ENCODE measurements around the gene GPC6. TPM values are rescaled to one million over a fixed set of nuclear protein-coding genes. Genes with fewer than 3 reads are reported as not detected.

The GPC6 gene
- total and polyA plus RNA-seq, 2 donors (not counting 3 experiments of a cell fraction or from before 2014, with no cell fraction given): 0.01 TPM; not detected in 1

DNA sequence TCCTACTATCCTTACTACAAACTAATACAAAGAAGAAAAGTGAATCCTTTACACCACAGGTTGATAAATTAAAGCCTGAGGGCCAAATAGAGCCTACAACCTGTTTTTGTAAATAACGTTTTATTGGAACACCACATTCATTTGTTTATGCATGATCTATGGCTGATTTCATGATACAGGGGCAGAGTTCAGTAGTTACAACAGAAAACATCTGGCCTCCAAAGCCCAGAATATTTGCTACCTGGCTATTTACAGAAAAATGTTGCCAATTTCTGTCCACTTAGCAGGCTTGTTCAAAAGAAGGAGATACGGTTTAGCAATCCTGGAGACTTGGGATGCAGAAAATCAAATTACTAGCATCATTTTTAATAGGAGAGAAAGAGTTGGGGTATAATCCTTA is 1228.8 kb downstream of the GPC6 start:
- Histone ChIP-seq H3K9ac (replicated peaks; ENCODE audit: extremely low read depth, insufficient read depth, low read length) (no peak overlapping the region), H3K4me3 (replicated peaks in 1 of 3; ENCODE audit: insufficient read depth in 1 of 3, low read depth in 1 of 3, low read length in 3 of 3) (no peak overlapping the region), H3K9me1 (replicated peaks; ENCODE audit: control insufficient read depth, extremely low read depth, insufficient read depth, low read length) (no peaks in the 10 kb centered on the region), H2AFZ (ENCODE audit: low read depth, low read length) (no peak overlapping the region), H3K4me2 (ENCODE audit: insufficient read depth, low read length) (no peak overlapping the region), H3K9me3 (replicated peaks; ENCODE audit: control insufficient read depth, insufficient read depth, low read length) (no peaks in the 10 kb centered on the region), H3K4me1 (ENCODE audit: control insufficient read depth, extremely low read depth, insufficient read depth, low read length) (no peaks in the 10 kb centered on the region), H3K36me3 (ENCODE audit: control insufficient read depth in 2 of 2, extremely low read depth in 1 of 2, insufficient read depth in 2 of 2, low read length in 2 of 2) (no peaks in the 10 kb centered on the region), H3K27ac (ENCODE audit: insufficient read depth, low read depth, low read length) (no peak overlapping the region), H3K79me2 (ENCODE audit: control insufficient read depth, insufficient read depth, low read length) (no peaks in the 10 kb centered on the region), H4K20me1 (replicated peaks; ENCODE audit: control insufficient read depth, extremely low read depth, insufficient read depth, low read length) (no peaks in the 10 kb centered on the region), H3K27me3 (ENCODE audit: control insufficient read depth in 2 of 2, insufficient read depth in 2 of 2, low read length in 2 of 2) (no peaks in the 10 kb centered on the region)
- intact Hi-C loops (cut with micrococcal nuclease) (no loop called here), dilution Hi-C loops (cut with MboI; ENCODE audit: extremely low pct_ligation_motif_present, low sequenced_read_pairs) (no loop called here)
- DNase-seq (ENCODE audit: low read depth, low spot score): no peak
- no TSS peak for BruUV-seq (replicated peaks)
- TF ChIP-seq EZH2 (IDR thresholded peaks at IDR 0.05; ENCODE audit: borderline replicate concordance, low read depth, low read length, severe bottlenecking) (no peak), POLR2AphosphoS5 (IDR thresholded peaks at IDR 0.05; ENCODE audit: insufficient read depth, low read depth, low read length) (no peak), MYC (IDR thresholded peaks at IDR 0.05; ENCODE audit: low read depth, low read length) (no peak), JUN (IDR thresholded peaks at IDR 0.05; ENCODE audit: borderline replicate concordance, insufficient read depth, insufficient read length, low read depth) (no peak), FOS (IDR thresholded peaks at IDR 0.05; ENCODE audit: borderline replicate concordance, insufficient read depth, low read length) (no peak)
- TF ChIP-seq, protein P1, sequence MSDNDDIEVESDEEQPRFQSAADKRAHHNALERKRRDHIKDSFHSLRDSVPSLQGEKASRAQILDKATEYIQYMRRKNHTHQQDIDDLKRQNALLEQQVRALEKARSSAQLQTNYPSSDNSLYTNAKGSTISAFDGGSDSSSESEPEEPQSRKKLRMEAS (IDR thresholded peaks at IDR 0.05; ENCODE audit: insufficient read depth, insufficient read length): no peak
- TF ChIP-seq, protein P2, sequence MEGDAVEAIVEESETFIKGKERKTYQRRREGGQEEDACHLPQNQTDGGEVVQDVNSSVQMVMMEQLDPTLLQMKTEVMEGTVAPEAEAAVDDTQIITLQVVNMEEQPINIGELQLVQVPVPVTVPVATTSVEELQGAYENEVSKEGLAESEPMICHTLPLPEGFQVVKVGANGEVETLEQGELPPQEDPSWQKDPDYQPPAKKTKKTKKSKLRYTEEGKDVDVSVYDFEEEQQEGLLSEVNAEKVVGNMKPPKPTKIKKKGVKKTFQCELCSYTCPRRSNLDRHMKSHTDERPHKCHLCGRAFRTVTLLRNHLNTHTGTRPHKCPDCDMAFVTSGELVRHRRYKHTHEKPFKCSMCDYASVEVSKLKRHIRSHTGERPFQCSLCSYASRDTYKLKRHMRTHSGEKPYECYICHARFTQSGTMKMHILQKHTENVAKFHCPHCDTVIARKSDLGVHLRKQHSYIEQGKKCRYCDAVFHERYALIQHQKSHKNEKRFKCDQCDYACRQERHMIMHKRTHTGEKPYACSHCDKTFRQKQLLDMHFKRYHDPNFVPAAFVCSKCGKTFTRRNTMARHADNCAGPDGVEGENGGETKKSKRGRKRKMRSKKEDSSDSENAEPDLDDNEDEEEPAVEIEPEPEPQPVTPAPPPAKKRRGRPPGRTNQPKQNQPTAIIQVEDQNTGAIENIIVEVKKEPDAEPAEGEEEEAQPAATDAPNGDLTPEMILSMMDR (IDR thresholded peaks at IDR 0.05; ENCODE audit: extremely low read depth in 1 of 2, insufficient read depth in 1 of 2, low read depth in 1 of 2, low read length in 2 of 2): no peak
- ChIA-PET CTCF (interaction anchor here (2.2 kb wide), 1 partner anchor 20 kb away, joined by 9 read pairs; no protein-coding TSS in a partner anchor), POLR2A (no interaction called here)
- FAIRE-seq: no peak

Small RNA genes within 50 kb of the gene (small RNA-seq; reads per million reads assigned to genes)
- not detected for gene RNA5SP35 (ENCODE audit: insufficient read depth, insufficient read length, low read depth, low replicate concordance)

Measured in endothelial cell of umbilical vein (primary cell).